SK-N-SH treated with all-trans-retinoic acid at 6 μM for 48 hours (cell line): ENCODE measurements around the gene ASF1B.

Experiments used
- CSRNP3 ChIP-seq: fragments of 250-450 bp; sonication (Bioruptor Pico); IDR thresholded peaks from 2 replicates; pipeline ENCODE4 v1.5.1; 2021; ENCODE audit warnings: mild to moderate bottlenecking, moderate library complexity
- ISL1 ChIP-seq: fragments of 250-450 bp; sonication (Bioruptor Pico); IDR thresholded peaks from 2 replicates; pipeline ENCODE4 v2.1.2; 2022; ENCODE audit warnings: mild to moderate bottlenecking, moderate library complexity
- PATZ1 ChIP-seq: fragments of 250-450 bp; sonication (Bioruptor Pico); IDR thresholded peaks from 2 replicates; pipeline ENCODE4 v1.8.0; 2020; ENCODE audit warnings: mild to moderate bottlenecking, moderate library complexity, borderline replicate concordance
- PPARA ChIP-seq: fragments of 250-450 bp; sonication (Bioruptor Pico); IDR thresholded peaks from 2 replicates; pipeline ENCODE4 v1.5.0; 2020; ENCODE audit warnings: mild to moderate bottlenecking, borderline replicate concordance
- SNAI2 ChIP-seq: fragments of 250-450 bp; sonication (Bioruptor Pico); IDR thresholded peaks from 2 replicates; pipeline ENCODE4 v1.5.0; 2020; ENCODE audit warnings: mild to moderate bottlenecking, moderate library complexity
- TCF4 ChIP-seq: fragments of 250-450 bp; sonication (Bioruptor Pico); IDR thresholded peaks from 2 replicates; pipeline ENCODE4 v1.8.0; 2021; ENCODE audit warnings: mild to moderate bottlenecking, moderate library complexity, borderline replicate concordance
- ZFP3 ChIP-seq: fragments of 250-450 bp; sonication (Bioruptor Pico); IDR thresholded peaks from 2 replicates; pipeline ENCODE4 v1.5.0; 2020; ENCODE audit warnings: mild to moderate bottlenecking, moderate library complexity
- ZFP30 ChIP-seq: fragments of 450-650 bp; formaldehyde crosslinking; IDR thresholded peaks from 2 replicates; pipeline ENCODE4 v1.5.0; 2022; ENCODE audit warnings: mild to moderate bottlenecking, moderate library complexity
- ZNF565 ChIP-seq: fragments of 450-650 bp; formaldehyde crosslinking; conservative IDR thresholded peaks from 2 replicates; pipeline ENCODE4 v1.5.0; 2020; ENCODE audit warnings: low read depth, mild to moderate bottlenecking, moderate library complexity
- ZNF8 ChIP-seq: fragments of 450-650 bp; formaldehyde crosslinking; IDR thresholded peaks from 2 replicates; pipeline ENCODE4 v1.5.0; 2020; ENCODE audit warnings: mild to moderate bottlenecking, moderate library complexity

GRCh38 chr19:14112809-14113385 is 23.5 kb downstream of the ASF1B start:
- TF ChIP-seq PPARA (CRISPR knock-in tag) (no peak), SNAI2 (CRISPR knock-in tag) (no peak), CSRNP3 (CRISPR knock-in tag) (no peak), ZFP3 (CRISPR knock-in tag) (no peak), PATZ1 (CRISPR knock-in tag) (no peak), ISL1 (no peak), ZFP30 (no peak), ZNF565 (CRISPR knock-in tag) (no peak), ZNF8 (no peak), TCF4 (CRISPR knock-in tag) (no peak)
